ENCODE data around the gene RPUSD1. TPM values are rescaled to one million over a fixed set of nuclear protein-coding genes. Genes with fewer than 3 reads are reported as not detected.

The RPUSD1 gene
- total and polyA plus RNA-seq, 4 donors, result 8.2 to 25.6 (median 23.5) TPM

DNA sequence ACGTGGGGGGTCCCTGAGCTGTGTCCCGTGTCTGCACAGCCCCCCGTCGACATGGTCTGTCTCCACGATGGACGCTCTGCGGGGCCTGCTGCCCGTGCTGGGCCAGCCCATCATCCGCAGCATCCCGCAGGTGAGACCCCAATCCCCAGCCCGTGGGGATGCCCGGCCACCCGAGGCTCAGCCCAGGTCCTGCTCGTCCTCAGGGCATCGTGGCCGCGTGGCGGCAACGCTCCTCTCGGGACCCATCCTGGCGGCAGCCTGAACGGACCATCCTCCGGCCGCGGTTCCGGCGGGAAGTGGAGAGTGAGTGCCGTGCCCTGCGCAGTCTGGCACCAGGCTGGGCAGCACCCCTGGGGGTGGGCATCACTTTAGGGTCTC lies 22.7 kb downstream of the RPUSD1 start:
- TF ChIP-seq CTCF (IDR thresholded peaks at IDR 0.05; ENCODE audit: control extremely low read depth, extremely low read depth), result no peak
- WGBS, 2 donors, result 91 to 95% methylated on average over 29 of the region's 29 CpGs
- no peak for ATAC-seq (ENCODE audit: insufficient read depth, low FRiP score)
- Histone ChIP-seq H3K9me3 (ENCODE audit: control insufficient read depth in 4 of 4, insufficient read depth in 3 of 4, low read length in 3 of 4) (no peaks in the 10 kb centered on the region), H3K27ac (ENCODE audit: low read depth in 1 of 2, low read length in 1 of 2) (no peak overlapping the region), H3K36me3 (ENCODE audit: control insufficient read depth in 4 of 4, insufficient read depth in 4 of 4, low read length in 4 of 4) (no peaks in the 10 kb centered on the region), H3K27me3 (ENCODE audit: control insufficient read depth in 3 of 3, insufficient read depth in 3 of 3, low read length in 2 of 3) (no peaks in the 10 kb centered on the region), H3K4me3 (no peak overlapping the region), H3K4me1 (ENCODE audit: control insufficient read depth in 5 of 5, insufficient read depth in 5 of 5, low read length in 5 of 5) (peaks cover 0 to 5% (median 0%) of the 10 kb centered on the region in 5 donors), H3K9ac (ENCODE audit: insufficient read depth in 1 of 2, low read length in 2 of 2) (no peak overlapping the region)
- no peak for DNase-seq

DNA sequence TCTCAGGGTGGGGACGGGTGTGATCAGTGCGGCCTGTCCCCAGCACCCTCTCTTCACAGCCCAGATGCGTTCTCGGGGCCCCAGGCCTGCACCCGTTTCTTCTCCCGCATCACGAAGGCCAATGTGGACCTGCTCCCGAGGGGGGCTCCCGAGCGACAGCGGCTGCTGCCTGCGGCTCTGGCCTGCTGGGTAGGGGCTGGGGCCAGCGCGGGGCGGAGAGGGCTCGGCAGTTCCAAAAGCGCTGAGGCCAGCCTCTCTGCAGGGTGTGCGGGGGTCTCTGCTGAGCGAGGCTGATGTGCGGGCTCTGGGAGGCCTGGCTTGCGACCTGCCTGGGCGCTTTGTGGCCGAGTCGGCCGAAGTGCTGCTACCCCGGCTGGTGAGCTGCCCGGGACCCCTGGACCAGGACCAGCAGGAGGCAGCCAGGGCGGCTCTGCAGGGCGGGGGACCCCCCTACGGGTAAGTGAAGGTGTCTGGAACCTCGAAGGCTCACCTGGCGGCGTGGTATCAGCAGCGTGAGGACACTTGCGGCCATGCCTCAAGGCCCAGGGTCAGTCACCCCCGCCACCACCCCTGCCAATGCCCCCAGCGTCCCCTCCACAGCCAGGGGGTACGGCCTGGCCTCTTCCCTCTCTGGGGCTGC lies 23.2 kb downstream of the RPUSD1 start:
- Histone ChIP-seq H3K4me3 (no peak overlapping the region), H3K27ac (ENCODE audit: low read depth in 1 of 2, low read length in 1 of 2) (no peak overlapping the region), H3K27me3 (ENCODE audit: control insufficient read depth in 3 of 3, insufficient read depth in 3 of 3, low read length in 2 of 3) (no peaks in the 10 kb centered on the region), H3K4me1 (ENCODE audit: control insufficient read depth in 5 of 5, insufficient read depth in 5 of 5, low read length in 5 of 5) (peaks cover 0 to 7% (median 1%) of the 10 kb centered on the region in 5 donors), H3K9me3 (ENCODE audit: control insufficient read depth in 4 of 4, insufficient read depth in 3 of 4, low read length in 3 of 4) (no peaks in the 10 kb centered on the region), H3K9ac (ENCODE audit: insufficient read depth in 1 of 2, low read length in 2 of 2) (no peak overlapping the region), H3K36me3 (ENCODE audit: control insufficient read depth in 4 of 4, insufficient read depth in 4 of 4, low read length in 4 of 4) (no peaks in the 10 kb centered on the region)
- DNase-seq (no peak), ATAC-seq (ENCODE audit: insufficient read depth, low FRiP score) (no peak)
- WGBS, 2 donors, result 90 to 92% methylated on average over 38 of the region's 38 CpGs
- no peak for TF ChIP-seq CTCF (IDR thresholded peaks at IDR 0.05; ENCODE audit: control extremely low read depth, extremely low read depth)

DNA sequence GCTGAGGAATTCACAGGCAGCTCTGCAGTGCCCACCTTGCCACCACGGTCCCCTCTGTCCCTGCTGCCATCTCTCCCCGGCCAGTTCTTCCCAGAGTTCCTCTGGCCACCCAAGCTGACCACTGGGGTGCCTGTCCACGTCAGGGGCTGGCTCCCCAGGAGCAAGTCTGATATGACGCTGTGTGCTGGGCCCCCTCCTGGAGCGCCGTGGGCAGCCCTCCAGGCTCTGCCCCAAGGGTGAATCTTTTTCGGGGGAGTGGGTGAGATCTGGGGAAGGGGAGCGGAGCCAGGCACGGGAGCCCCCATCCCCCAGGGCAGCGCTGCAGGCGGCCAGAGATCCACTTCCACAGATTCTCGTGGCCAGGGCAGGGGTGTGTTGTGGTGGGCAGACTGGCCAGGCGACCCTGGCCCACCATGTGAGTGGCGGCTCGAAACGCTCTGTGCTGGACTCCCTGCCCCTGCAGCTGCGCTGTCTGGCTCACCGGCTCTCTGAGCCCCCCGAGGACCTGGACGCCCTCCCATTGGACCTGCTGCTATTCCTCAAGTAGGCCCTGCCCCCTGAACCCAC lies 23.9 kb downstream of the RPUSD1 start:
- DNase-seq, result no peak
- H3K27ac ChIP-seq (ENCODE audit: low read depth in 1 of 2, low read length in 1 of 2), result no peak overlapping the region
- WGBS, 2 donors, result 77 to 86% methylated on average over 20 of the region's 20 CpGs
- ATAC-seq (ENCODE audit: insufficient read depth, low FRiP score), result no peak
- no peak overlapping the region for H3K9ac ChIP-seq (ENCODE audit: insufficient read depth in 1 of 2, low read length in 2 of 2)
- no peak overlapping the region for H3K4me3 ChIP-seq
- no peaks in the 10 kb centered on the region for H3K9me3 ChIP-seq (ENCODE audit: control insufficient read depth in 4 of 4, insufficient read depth in 3 of 4, low read length in 3 of 4)
- peaks cover 0 to 9% (median 2%) of the 10 kb centered on the region in 5 donors for H3K4me1 ChIP-seq (ENCODE audit: control insufficient read depth in 5 of 5, insufficient read depth in 5 of 5, low read length in 5 of 5)
- TF ChIP-seq CTCF (IDR thresholded peaks at IDR 0.05; ENCODE audit: control extremely low read depth, extremely low read depth), result no peak
- no peaks in the 10 kb centered on the region for H3K36me3 ChIP-seq (ENCODE audit: control insufficient read depth in 4 of 4, insufficient read depth in 4 of 4, low read length in 4 of 4)
- no peaks in the 10 kb centered on the region for H3K27me3 ChIP-seq (ENCODE audit: control insufficient read depth in 3 of 3, insufficient read depth in 3 of 3, low read length in 2 of 3)

All from lung (tissue), 12 donors.